PFSK-1 (cell line): Measurements from ENCODE around the gene EHMT2.

Experiments used
- FOXP2 ChIP-seq: optimal IDR thresholded peaks from 2 replicates; pipeline ENCODE3; 2011; ENCODE audit warnings: borderline replicate concordance, control low read depth, inconsistent platforms; ENCODE audit not compliant: insufficient read depth; ENCODE audit errors: extremely low read length, extremely low read depth
- POLR2AphosphoS5 ChIP-seq: IDR thresholded peaks from 2 replicates; pipeline ENCODE4 v1.6.1; 2012; ENCODE audit warnings: low read depth, mild to moderate bottlenecking, control low read depth, low read length, moderate library complexity
- REST ChIP-seq, 2 experiments: IDR thresholded peaks; 2 replicates each; pipeline versions ENCODE4 v1.6.1 to v1.8.0; 2011 to 2012; ENCODE audit warnings: low read depth in 2 of 2, low read length in 2 of 2, control low read depth in 1 of 2, inconsistent platforms in 1 of 2, mild to moderate bottlenecking in 1 of 2, moderate library complexity in 1 of 2; ENCODE audit not compliant: insufficient read depth in 1 of 2
- SIN3A ChIP-seq: IDR thresholded peaks from 2 replicates; pipeline ENCODE4 v1.6.1; 2012; ENCODE audit warnings: mild to moderate bottlenecking, low read length, moderate library complexity, borderline replicate concordance; ENCODE audit not compliant: insufficient read depth
- TAF1 ChIP-seq: IDR thresholded peaks from 2 replicates; pipeline ENCODE4 v1.6.1; 2012; ENCODE audit warnings: low read length, control low read depth, borderline replicate concordance; ENCODE audit not compliant: insufficient read depth

GRCh38 chr6:31930962-31931361 is 33.5 kb upstream of the EHMT2 start:
- TF ChIP-seq POLR2AphosphoS5 (no peak), SIN3A (no peak), TAF1 (no peak), REST (IDR thresholded peaks at IDR 0.05; ENCODE audit: insufficient read depth in 1 of 2, low read depth in 2 of 2, low read length in 2 of 2) (no peak), FOXP2 (no peak)
